ENCODE measurements around the gene CNGA1. TPM values are rescaled to one million over a fixed set of nuclear protein-coding genes. Genes with fewer than 3 reads are reported as not detected.
A peak's percentile ranks its signal among the peaks of the same experiment; 100 is the strongest.
"Not testable (repeated sequence)": the region's sequence is repeated elsewhere in the genome, so short reads cannot be mapped to it uniquely, and the experiment has no call there.

CNGA1 gene
- total RNA-seq, 4 donors from 2014 or later, result 0.34 to 1.8 (median 0.94) TPM; not detected in 1

GRCh38 chr4:48015678-48016077, 803 bp downstream of the CNGA1 start:
- DNase-seq, result no peak
- H3K27me3 ChIP-seq, result no peaks in the 10 kb centered on the region
- peaks cover 0 to 9% of the 10 kb centered on the region in 2 donors for H3K4me1 ChIP-seq
- H3K4me3 ChIP-seq (replicated peaks in 1 of 3), result no peak overlapping the region
- H3K27ac ChIP-seq, result peak overlapping the region in 2 of 3 donors; percentile 73 to 82
- no peaks in the 10 kb centered on the region for H3K9me3 ChIP-seq
- TF ChIP-seq CTCF (IDR thresholded peaks at IDR 0.05) (no peak), POLR2A (IDR thresholded peaks at IDR 0.05) (no peak)
- WGBS, 2 donors, result 95% methylated on average over 5 of the region's 5 CpGs
- H3K36me3 ChIP-seq, result no peaks in the 10 kb centered on the region
- intact Hi-C loops (cut with DNase I), result no loop called here

- H3K27me3 ChIP-seq, result no peaks in the 10 kb centered on the region
- H3K36me3 ChIP-seq, result no peaks in the 10 kb centered on the region
- peaks cover 0 to 9% of the 10 kb centered on the region in 2 donors for H3K4me1 ChIP-seq
- H3K9me3 ChIP-seq, result no peaks in the 10 kb centered on the region
- no peak for DNase-seq
- peak overlapping the region in 1 of 3 donors; percentile 73 for H3K27ac ChIP-seq
- no peak overlapping the region for H3K4me3 ChIP-seq (replicated peaks in 1 of 3)
- intact Hi-C loops (cut with DNase I), result no loop called here
- TF ChIP-seq POLR2A (IDR thresholded peaks at IDR 0.05) (no peak), CTCF (IDR thresholded peaks at IDR 0.05) (no peak)
- WGBS, 2 donors, result 96 to 97% methylated on average over 4 of the region's 4 CpGs
Observed at GRCh38 chr4:48015216-48015615, 1.3 kb downstream of the CNGA1 start.

- H3K4me3 ChIP-seq (replicated peaks in 1 of 3), result no peak overlapping the region
Observed at GRCh38 chr4:48012824-48013223, 3.7 kb downstream of the CNGA1 start.

GRCh38 chr4:48011722-48012121, 4.8 kb downstream of the CNGA1 start:
- Histone ChIP-seq H3K27ac (no peak overlapping the region), H3K4me1 (peaks cover 0 to 3% of the 10 kb centered on the region in 2 donors), H3K36me3 (no peaks in the 10 kb centered on the region), H3K27me3 (no peaks in the 10 kb centered on the region), H3K9me3 (no peaks in the 10 kb centered on the region), H3K4me3 (replicated peaks in 1 of 3) (no peak overlapping the region)
- DNase-seq, result no peak
- intact Hi-C loops (cut with DNase I), result no loop called here
- TF ChIP-seq POLR2A (IDR thresholded peaks at IDR 0.05) (no peak), CTCF (IDR thresholded peaks at IDR 0.05) (no peak)
- 89 to 90% methylated on average over 4 of the region's 4 CpGs for WGBS, 2 donors

More at GRCh38 chr4:48012824-48013223, 3.7 kb downstream of the CNGA1 start:
- Histone ChIP-seq H3K27me3 (no peaks in the 10 kb centered on the region), H3K27ac (no peak overlapping the region), H3K36me3 (no peaks in the 10 kb centered on the region), H3K4me1 (peaks cover 0 to 7% of the 10 kb centered on the region in 2 donors), H3K9me3 (no peaks in the 10 kb centered on the region)
- no peak for TF ChIP-seq POLR2A (IDR thresholded peaks at IDR 0.05)
- intact Hi-C loops (cut with DNase I), result no loop called here
- WGBS, 2 donors, result 33 to 43% methylated on average over 3 of the region's 3 CpGs
- no peak for DNase-seq

GRCh38 chr4:48010906-48011305, 5.6 kb downstream of the CNGA1 start:
- H3K27ac ChIP-seq; H3K4me1 ChIP-seq; intact Hi-C loops (cut with DNase I); H3K4me3 ChIP-seq (replicated peaks in 1 of 3); H3K9me3 ChIP-seq; H3K36me3 ChIP-seq; DNase-seq; H3K27me3 ChIP-seq: not testable (repeated sequence)
- WGBS, 2 donors, result 76 to 91% methylated on average over 6 of the region's 6 CpGs

- intact Hi-C loops (cut with DNase I), result no loop called here
Observed at GRCh38 chr4:48008021-48008596, 8.4 kb downstream of the CNGA1 start.

More at GRCh38 chr4:48008021-48008596, 8.4 kb downstream of the CNGA1 start:
- H3K27ac ChIP-seq, result no peak overlapping the region
- H3K9me3 ChIP-seq, result no peaks in the 10 kb centered on the region
- no peak for DNase-seq
- no peaks in the 10 kb centered on the region for H3K4me1 ChIP-seq
- H3K4me3 ChIP-seq (replicated peaks in 1 of 3), result no peak overlapping the region
- no peaks in the 10 kb centered on the region for H3K27me3 ChIP-seq
- no peak for TF ChIP-seq POLR2A (IDR thresholded peaks at IDR 0.05)
- no peak for TF ChIP-seq CTCF (IDR thresholded peaks at IDR 0.05)
- H3K36me3 ChIP-seq, result no peaks in the 10 kb centered on the region
